ENCODE measurements around the gene GLOD4.
"Not testable (repeated sequence)": the region's sequence is repeated elsewhere in the genome, so short reads cannot be mapped to it uniquely, and the experiment has no call there.

GLOD4 gene

GRCh38 chr17:781805-782731 is at the start of gene GLOD4, which contains the start of gene MRM3:
Gene GLOD4 (minus strand): TSS chr17:782280. CDS start chr17:782255, 25 bp downstream.
Gene MRM3 (plus strand): TSS chr17:782353. CDS start chr17:782379, 26 bp downstream.
- DNase-seq = peak; percentile 95

- DNase-seq = no peak
Measured at GRCh38 chr17:830950-831349, 48.9 kb upstream of the GLOD4 start.

GRCh38 chr17:830381-830780 is 48.3 kb upstream of the GLOD4 start:
- DNase-seq = no peak

- DNase-seq = not testable (repeated sequence)
Measured at GRCh38 chr17:829614-830013, 47.5 kb upstream of the GLOD4 start.

GRCh38 chr17:828761-829160 is 46.7 kb upstream of the GLOD4 start:
- DNase-seq = no peak

GRCh38 chr17:826778-827177 is 44.7 kb upstream of the GLOD4 start:
- no peak for DNase-seq

GRCh38 chr17:825216-825615 is 43.1 kb upstream of the GLOD4 start:
- DNase-seq = no peak

- DNase-seq = no peak
Measured at GRCh38 chr17:824378-824777, 42.3 kb upstream of the GLOD4 start.

- no peak for DNase-seq
Measured at GRCh38 chr17:823501-823902, 41.4 kb upstream of the GLOD4 start.

- DNase-seq = no peak
Measured at GRCh38 chr17:819251-819650, 37.2 kb upstream of the GLOD4 start.

- DNase-seq = no peak
Measured at GRCh38 chr17:814371-814770, 32.3 kb upstream of the GLOD4 start.

- no peak for DNase-seq
Measured at GRCh38 chr17:812638-813204, 30.6 kb upstream of the GLOD4 start.

- DNase-seq = no peak
Measured at GRCh38 chr17:811051-811784, 29.1 kb upstream of the GLOD4 start.

- no peak for DNase-seq
Measured at GRCh38 chr17:807523-808294, 25.6 kb upstream of the GLOD4 start.

- DNase-seq = no peak
Measured at GRCh38 chr17:806781-807522, 24.9 kb upstream of the GLOD4 start.

- DNase-seq = no peak
Measured at GRCh38 chr17:806346-806745, 24.3 kb upstream of the GLOD4 start.

- DNase-seq = not testable (repeated sequence)
Measured at GRCh38 chr17:805886-806285, 23.8 kb upstream of the GLOD4 start.

- no peak for DNase-seq
Measured at GRCh38 chr17:804541-805435, 22.7 kb upstream of the GLOD4 start.

- DNase-seq = no peak
Measured at GRCh38 chr17:802901-803881, 21.1 kb upstream of the GLOD4 start.

- no peak for DNase-seq
Measured at GRCh38 chr17:802481-802880, 20.4 kb upstream of the GLOD4 start.
